GM19452 (cell line): ENCODE results near the gene CPED1.
A peak's percentile ranks its signal among the peaks of the same experiment; 100 is the strongest.

Experiments
- ATAC-seq: cut with Tn5 transposase; IDR thresholded peaks from one replicate; pipeline ENCODE4 v1.9.1; 2021; ENCODE audit not compliant: unreplicated experiment

The CPED1 gene

DNA sequence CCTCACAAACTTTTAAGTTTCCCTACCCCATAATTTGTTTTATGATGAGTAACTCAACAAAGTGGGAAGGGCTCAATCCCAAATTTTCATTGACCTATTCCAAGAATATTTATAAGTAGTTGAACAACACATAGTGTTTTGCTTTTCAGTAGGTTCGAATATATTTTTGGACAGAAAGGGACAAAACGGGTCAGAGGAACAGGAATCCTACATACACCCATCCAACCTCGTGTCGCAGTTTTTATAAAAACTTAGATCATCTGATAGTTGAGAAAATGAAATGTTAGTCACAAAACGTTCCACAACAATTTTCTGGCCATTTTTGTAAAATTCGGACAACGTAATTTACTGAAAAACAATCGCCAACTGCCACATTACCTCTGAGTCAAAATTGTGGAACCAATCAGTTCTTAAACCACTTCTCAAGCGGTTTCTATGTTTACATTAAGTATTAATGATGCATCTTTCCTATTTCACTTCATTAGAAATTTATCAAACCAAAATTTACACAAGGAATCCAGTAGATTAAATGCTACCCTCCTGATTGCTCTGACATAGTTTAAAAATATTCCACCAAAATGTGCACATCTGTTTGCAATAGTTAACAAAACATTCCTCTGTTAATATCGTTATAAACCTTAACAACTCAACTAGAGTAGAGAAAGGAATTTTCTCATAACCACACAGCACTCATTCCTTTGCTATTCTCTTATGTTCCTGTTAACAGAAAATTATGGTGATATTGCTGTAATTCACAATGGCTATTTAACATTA is 346.6 kb downstream of the CPED1 start:
- ATAC-seq: no peak

DNA sequence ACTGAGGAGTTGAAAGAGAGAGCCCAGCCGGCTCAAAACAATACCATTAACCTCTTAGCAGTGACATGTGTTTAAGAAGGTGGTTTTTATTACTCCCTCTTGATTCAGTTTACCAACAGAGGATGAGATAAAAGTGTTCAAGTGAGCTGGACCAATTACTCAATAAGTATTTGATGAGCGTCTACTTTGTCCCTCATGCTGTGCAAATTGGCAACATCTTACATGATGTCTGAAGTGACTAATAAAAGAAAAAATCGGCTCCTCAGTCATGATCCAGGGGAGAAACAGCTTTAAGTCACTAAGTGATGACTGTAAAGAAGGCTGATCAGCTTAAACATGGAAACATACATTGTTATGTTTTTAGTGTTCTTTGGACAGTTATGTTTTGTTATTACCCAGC is 348.1 kb downstream of the CPED1 start:
- ATAC-seq: no peak

DNA sequence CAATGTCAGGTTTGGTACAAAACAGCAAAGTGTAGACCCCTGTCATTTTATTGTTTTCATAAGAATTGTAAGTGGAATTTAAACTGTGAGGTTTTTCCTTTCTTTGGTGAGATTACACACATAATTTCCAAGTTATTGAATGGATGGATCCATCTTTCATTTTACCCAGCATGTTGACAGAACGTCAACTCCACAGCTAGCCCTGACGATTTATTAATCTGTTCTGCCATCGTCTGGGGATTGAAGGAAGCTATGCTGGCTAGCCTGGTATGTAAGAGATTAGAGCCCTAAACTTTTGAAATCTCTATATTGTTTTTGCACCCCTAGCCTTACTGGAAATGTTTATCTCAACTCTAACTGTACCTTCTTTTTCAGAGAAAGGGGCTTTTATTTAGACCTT is 348.9 kb downstream of the CPED1 start:
- ATAC-seq: no peak

DNA sequence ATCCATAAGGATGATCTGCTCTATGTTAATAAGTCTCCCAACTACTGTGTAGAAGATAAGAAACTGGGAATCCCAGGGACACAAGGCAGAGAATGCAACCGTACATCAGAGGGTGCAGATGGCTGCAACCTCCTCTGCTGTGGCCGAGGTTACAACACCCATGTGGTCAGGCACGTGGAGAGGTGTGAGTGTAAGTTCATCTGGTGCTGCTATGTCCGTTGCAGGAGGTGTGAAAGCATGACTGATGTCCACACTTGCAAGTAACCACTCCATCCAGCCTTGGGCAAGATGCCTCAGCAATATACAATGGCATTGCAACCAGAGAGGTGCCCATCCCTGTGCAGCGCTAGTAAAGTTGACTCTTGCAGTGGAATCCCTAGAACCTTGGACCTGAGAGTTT is 350.6 kb downstream of the CPED1 start:
- ATAC-seq: peak; percentile 51

DNA sequence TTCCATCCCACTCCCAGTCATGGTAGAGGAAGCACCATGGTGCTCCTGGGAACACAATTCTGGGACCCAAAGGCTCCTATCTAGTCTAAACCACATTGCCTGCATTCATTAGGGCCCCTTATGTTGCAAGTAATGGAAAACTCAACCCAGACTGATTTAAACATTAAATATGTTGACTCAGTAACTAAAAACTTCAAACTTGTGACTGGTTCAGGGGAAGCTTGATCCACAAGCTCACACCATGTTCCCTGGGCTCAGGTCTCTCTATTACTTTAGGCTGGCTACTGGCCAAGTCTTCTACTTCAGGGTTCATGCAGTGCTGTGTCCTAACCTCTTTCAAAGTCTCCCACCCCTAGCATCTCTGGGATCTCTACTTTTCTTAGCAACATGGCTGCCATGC is 353.4 kb downstream of the CPED1 start:
- no peak for ATAC-seq

DNA sequence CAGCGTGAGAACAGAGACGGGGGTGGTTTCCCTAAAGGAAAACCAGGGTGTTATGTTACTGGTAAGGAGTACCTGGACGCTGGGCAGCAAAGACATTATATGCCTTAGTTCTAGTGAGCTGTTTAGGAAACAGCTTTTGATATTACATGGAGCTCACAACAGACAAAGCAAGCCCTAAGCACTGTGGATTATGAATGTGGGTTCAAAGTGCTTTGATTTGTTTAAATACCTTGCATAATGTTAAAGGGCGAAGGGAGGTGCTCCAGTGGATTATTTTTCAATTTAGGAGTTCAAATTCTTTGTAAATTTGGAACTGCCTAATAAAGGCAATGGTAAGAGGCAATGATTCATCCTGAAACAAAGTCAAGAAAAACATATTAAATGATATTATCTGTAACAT is 354.1 kb downstream of the CPED1 start:
- no peak for ATAC-seq

DNA sequence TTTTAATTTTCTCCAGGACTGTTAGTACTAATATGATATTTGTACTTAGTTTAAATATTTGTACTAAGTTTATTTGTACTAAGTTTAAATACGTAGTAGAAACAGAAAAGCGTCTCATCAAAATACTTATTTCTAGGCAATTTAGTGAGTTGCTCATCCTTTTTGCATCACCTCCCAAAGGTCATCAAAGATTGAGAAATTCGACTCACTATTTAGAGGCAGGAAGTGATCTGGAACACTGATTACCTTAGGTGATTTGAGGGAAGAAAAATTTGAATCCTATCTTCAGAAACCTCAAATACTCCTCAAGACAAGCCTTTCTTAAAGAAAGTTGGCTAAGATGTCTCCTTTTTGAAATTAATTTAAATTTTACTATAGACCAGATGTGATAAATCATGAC is 354.8 kb downstream of the CPED1 start:
- no peak for ATAC-seq

DNA sequence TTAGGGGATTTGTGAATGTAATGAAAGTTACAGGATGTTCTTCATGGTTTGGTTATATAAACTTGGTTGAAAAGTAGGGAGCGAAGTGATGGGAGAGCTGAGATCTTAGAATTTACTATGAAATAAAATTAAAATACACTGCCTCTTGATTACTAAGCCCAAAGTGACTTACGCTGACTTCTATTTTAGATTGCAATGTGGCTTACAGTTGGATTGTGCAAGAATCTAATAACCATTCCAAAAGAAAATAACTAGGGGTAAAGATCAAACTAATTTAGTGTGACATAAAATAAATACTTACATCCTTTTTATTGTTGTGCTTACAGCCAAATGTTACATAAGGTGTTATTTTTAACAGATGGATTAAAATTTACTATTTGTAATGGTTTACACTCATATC is 355.6 kb downstream of the CPED1 start:
- ATAC-seq: no peak

DNA sequence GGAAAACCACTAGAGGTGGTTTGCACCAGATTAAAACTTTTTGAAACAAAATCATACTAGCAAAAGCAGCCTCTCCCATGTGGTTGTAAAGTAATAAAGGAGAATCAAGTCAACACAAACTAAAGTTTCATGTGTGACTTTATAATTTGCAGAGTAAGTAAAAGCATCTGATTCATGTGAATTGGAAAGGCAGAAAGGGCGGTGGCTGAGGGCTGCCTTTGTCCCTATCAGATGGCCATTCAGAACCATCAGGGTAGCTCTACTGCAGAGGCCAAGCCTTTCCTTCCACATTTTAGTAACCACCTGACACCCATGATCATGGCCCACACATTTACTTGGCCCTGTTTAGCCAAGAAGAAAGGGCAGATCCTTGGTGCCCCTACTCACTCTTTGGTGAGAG is 356.0 kb downstream of the CPED1 start:
- ATAC-seq: no peak
